HepG2 (cell line): ENCODE measurements around the gene GOLGB1. TPM values are rescaled to one million over a fixed set of nuclear protein-coding genes. Genes with fewer than 3 reads are reported as not detected.

Experiments
- ATAC-seq: fragments of 200-7000 bp; cut with Tn5 transposase; 3 replicates; pipeline ENCODE4 v1.9.1; 2020; ENCODE audit warnings: mild to moderate bottlenecking, moderate library complexity
- BruUV-seq: library from RNA; stranded (reverse); fragments of 400-500 nt; replicated peaks from 2 replicates; lab custom pipeline; 2021; lab: Mats Ljungman, UMichigan
- CTCF ChIA-PET: fragments of 300-600 bp; formaldehyde crosslinking; extraction: SDS; loops from one replicate; lab custom pipeline; 2021; ENCODE audit warnings: low total read pairs, inconsistent platforms, low intra/inter-chr PET ratio; lab: Yijun Ruan, JAX
- POLR2A ChIA-PET: fragments of 350-600 bp; sonication (Branson Sonifier 250); formaldehyde crosslinking; loops from one replicate; lab custom pipeline; 2020; ENCODE audit warnings: antibody characterized with exemption, inconsistent platforms; lab: Yijun Ruan, JAX
- DNase-seq: peaks from one replicate; pipeline ENCODE4 v3.0.0-alpha.2; 2015; ENCODE audit warnings: low spot score
- FAIRE-seq: peaks from 3 replicates; lab custom pipeline; 2011; peaks lifted over from hg19 to GRCh38; lab: Jason Lieb, UNC
- H2AFZ ChIP-seq: one replicate; pipeline ENCODE4 v1.6.1; 2011; ENCODE audit warnings: low read length, inconsistent platforms
- H3K27ac ChIP-seq: fragments of 300-600 bp; 3 replicates; pipeline ENCODE4 v1.8.0; 2011; ENCODE audit warnings: mixed run types, mild to moderate bottlenecking, mixed read lengths, low read length, inconsistent platforms; ENCODE audit not compliant: insufficient read depth; ENCODE audit errors: extremely low read length
- H3K27me3 ChIP-seq, 2 experiments: fragments of 200-600 bp in 1 of 2; 2 replicates in 1 of 2; 3 replicates in 1 of 2; pipeline versions ENCODE4 v1.6.0 to v1.8.0; 2011; ENCODE audit warnings: low read length in 2 of 2, mild to moderate bottlenecking in 2 of 2, moderate library complexity in 2 of 2, inconsistent platforms in 1 of 2; ENCODE audit not compliant: insufficient read depth in 2 of 2, control insufficient read depth in 1 of 2
- H3K36me3 ChIP-seq, 2 experiments: fragments of 200-600 bp in 1 of 2; replicated peaks in 1 of 2; 2 replicates in 1 of 2; 3 replicates in 1 of 2; pipeline versions ENCODE4 v1.5.1 to v1.8.0; 2011; ENCODE audit warnings: low read length in 2 of 2, inconsistent platforms in 1 of 2; ENCODE audit not compliant: insufficient read depth in 2 of 2, control insufficient read depth in 1 of 2
- H3K4me1 ChIP-seq: 2 replicates; pipeline ENCODE4 v1.5.1; 2012; ENCODE audit warnings: low read length, inconsistent platforms; ENCODE audit not compliant: insufficient read depth
- H3K4me2 ChIP-seq: 2 replicates; pipeline ENCODE4 v1.6.0; 2011; ENCODE audit warnings: low read depth, low read length, inconsistent platforms
- H3K4me3 ChIP-seq, 3 experiments: fragments of 200-600 bp in 1 of 3; sonication (generic), shearing (Covaris generic) in 1 of 3; replicated peaks in 1 of 3; 2 replicates each; pipeline ENCODE4 v1.5.1; 2011 to 2016; ENCODE audit warnings: low read length in 3 of 3, inconsistent platforms in 2 of 3, low read depth in 2 of 3, mild to moderate bottlenecking in 2 of 3, control low read depth in 1 of 3, mixed read lengths in 1 of 3; ENCODE audit not compliant: insufficient read depth in 1 of 3
- H3K79me2 ChIP-seq: one replicate; pipeline ENCODE4 v1.6.1; 2011; ENCODE audit warnings: low read length, inconsistent platforms; ENCODE audit not compliant: insufficient read depth
- H3K9ac ChIP-seq: 2 replicates; pipeline ENCODE4 v1.6.0; 2011; ENCODE audit warnings: mild to moderate bottlenecking, low read depth, low read length, inconsistent platforms; ENCODE audit not compliant: insufficient read depth
- H3K9me3 ChIP-seq: 2 replicates; pipeline ENCODE4 v1.5.1; 2012; ENCODE audit warnings: mild to moderate bottlenecking, low read length
- H4K20me1 ChIP-seq: 2 replicates; pipeline ENCODE4 v1.6.0; 2011; ENCODE audit warnings: inconsistent platforms, mild to moderate bottlenecking, low read length, moderate library complexity; ENCODE audit not compliant: insufficient read depth
- DNMT1 ChIP-seq: sonication (generic); formaldehyde crosslinking; IDR thresholded peaks from 2 replicates; pipeline ENCODE4 v1.5.1; 2020; ENCODE audit warnings: mild to moderate bottlenecking, missing genetic modification reagents
- HES4 ChIP-seq: sonication (generic); formaldehyde crosslinking; IDR thresholded peaks from 2 replicates; pipeline ENCODE4 v1.9.0; 2021; ENCODE audit warnings: mild to moderate bottlenecking, missing genetic modification reagents, borderline replicate concordance
- HIVEP1 ChIP-seq: sonication (generic); formaldehyde crosslinking; IDR thresholded peaks from 2 replicates; pipeline ENCODE4 v1.4.0; 2020; ENCODE audit warnings: mild to moderate bottlenecking, missing genetic modification reagents
- HOXA5 ChIP-seq: sonication (generic); formaldehyde crosslinking; IDR thresholded peaks from 2 replicates; pipeline ENCODE4 v1.4.0; 2020; ENCODE audit warnings: missing genetic modification reagents
- NRL ChIP-seq: sonication (generic); formaldehyde crosslinking; IDR thresholded peaks from 2 replicates; pipeline ENCODE4 v1.5.0; 2020; ENCODE audit warnings: missing genetic modification reagents, mild to moderate bottlenecking, moderate library complexity, borderline replicate concordance
- U2AF2 ChIP-seq: fragments of 200-400 bp; formaldehyde crosslinking; IDR thresholded peaks from 2 replicates; pipeline ENCODE4 v1.6.1; 2017; ENCODE audit warnings: low read depth, mild to moderate bottlenecking, low read length
- ZBTB20 ChIP-seq: sonication (generic); formaldehyde crosslinking; IDR thresholded peaks from 2 replicates; pipeline ENCODE4 v1.8.1; 2023; ENCODE audit warnings: missing genetic modification reagents, low read depth, mild to moderate bottlenecking, borderline replicate concordance
- ZC3H4 ChIP-seq: sonication (generic); formaldehyde crosslinking; IDR thresholded peaks from 2 replicates; pipeline ENCODE4 v1.4.0; 2020; ENCODE audit warnings: missing genetic modification reagents, borderline replicate concordance
- ZNF225 ChIP-seq: sonication (generic); formaldehyde crosslinking; IDR thresholded peaks from 2 replicates; pipeline ENCODE4 v1.4.0; 2020; ENCODE audit warnings: mild to moderate bottlenecking, missing genetic modification reagents
- ZNF678 ChIP-seq: sonication (generic); formaldehyde crosslinking; IDR thresholded peaks from 2 replicates; pipeline ENCODE4 v1.4.0; 2020; ENCODE audit warnings: mild to moderate bottlenecking, missing genetic modification reagents
- ZSCAN20 ChIP-seq: sonication (generic); formaldehyde crosslinking; IDR thresholded peaks from 2 replicates; pipeline ENCODE4 v1.4.0; 2020; ENCODE audit warnings: missing genetic modification reagents, mild to moderate bottlenecking, borderline replicate concordance
- ZSCAN22 ChIP-seq: sonication (generic); formaldehyde crosslinking; IDR thresholded peaks from 2 replicates; pipeline ENCODE4 v1.4.0; 2020; ENCODE audit warnings: mild to moderate bottlenecking, missing genetic modification reagents
- ZXDC ChIP-seq: sonication (generic); formaldehyde crosslinking; IDR thresholded peaks from 2 replicates; pipeline ENCODE4 v1.5.0; 2020; ENCODE audit warnings: mild to moderate bottlenecking, missing genetic modification reagents
- in situ Hi-C: cut with HindIII; loops from 2 replicates; pipeline ENCODE4 v1.10.0; 2017; ENCODE audit warnings: low pct_unique_long_range_greater_than_20kb; ENCODE audit not compliant: extremely low pct_ligation_motif_present
- intact Hi-C: fragments of 100-400 bp; cut with micrococcal nuclease; formaldehyde crosslinking; loops from one replicate; pipeline ENCODE4 v1.10.0; 2022; ENCODE audit not compliant: unreplicated experiment
- polyA plus RNA-seq, 8 experiments: library from polyadenylated mRNA; depleted of rRNA in 3 of 8; stranded (reverse) in 7 of 8; unstranded in 1 of 8; fragments of >200 nt; fragmentation: Illumina TruSeq in 4 of 8; extraction: Trizol in 4 of 8; gene quantifications; 2 replicates each; pipeline versions ENCODE4 v1.2.1 to v1.2.3, GENCODE V29; 2011 to 2016; ENCODE audit warnings: low read depth in 4 of 8, missing spikeins in 1 of 8, mixed read lengths in 1 of 8; ENCODE audit not compliant: insufficient read depth in 1 of 8
- total RNA-seq, 5 experiments: library from RNA; depleted of rRNA; stranded (reverse); fragments of >200 nt; fragmentation: Illumina TruSeq; extraction: Trizol; gene quantifications; 2 replicates each; pipeline ENCODE4 v1.2.3, GENCODE V29; 2016; ENCODE audit warnings: low read depth in 1 of 5
- TF ChIP-seq, protein P1 (sequence below): sonication (generic); formaldehyde crosslinking; IDR thresholded peaks from 2 replicates; pipeline ENCODE4 v1.4.0; 2020; ENCODE audit warnings: mild to moderate bottlenecking, missing genetic modification reagents
- TF ChIP-seq, protein P2 (sequence below): IDR thresholded peaks from 2 replicates; pipeline ENCODE4 v1.6.1; 2016; ENCODE audit warnings: missing biosample characterization, missing genetic modification reagents, low read depth

The GOLGB1 gene
- total and polyA plus RNA-seq, 2 of the 13 experiments (the other 11 are each of a cell fraction or from before 2014, with no cell fraction given), result 13.1 to 39.5 TPM

- TF ChIP-seq ZXDC (CRISPR knock-in tag) (no peak), ZNF225 (no peak)
- TF ChIP-seq, protein P1, sequence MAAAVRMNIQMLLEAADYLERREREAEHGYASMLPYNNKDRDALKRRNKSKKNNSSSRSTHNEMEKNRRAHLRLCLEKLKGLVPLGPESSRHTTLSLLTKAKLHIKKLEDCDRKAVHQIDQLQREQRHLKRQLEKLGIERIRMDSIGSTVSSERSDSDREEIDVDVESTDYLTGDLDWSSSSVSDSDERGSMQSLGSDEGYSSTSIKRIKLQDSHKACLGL (CRISPR knock-in tag), result no peak
- TF ChIP-seq, all 625 proteins: peak for 0
These were observed 45.6 kb downstream of the GOLGB1 start (continued) for GRCh38 chr3:121703973-121704372.

DNA sequence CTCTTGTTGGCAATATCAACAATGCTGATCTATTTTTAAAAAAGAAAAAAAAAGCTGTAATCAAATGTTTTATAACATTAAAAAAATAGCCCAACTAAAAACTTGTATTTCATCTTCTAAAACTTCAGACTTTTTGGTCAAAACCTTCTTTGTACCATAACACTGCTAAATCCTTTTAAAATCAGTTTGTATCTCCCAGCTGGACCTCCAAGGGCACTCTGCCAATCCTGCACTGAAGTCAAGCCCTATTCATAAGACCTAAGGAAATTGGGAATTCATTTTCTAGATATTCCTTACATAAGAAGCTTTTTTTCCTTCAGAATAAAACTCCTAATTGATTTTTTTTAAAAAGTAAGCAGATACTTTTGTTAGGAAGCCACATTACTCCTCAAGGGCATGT, 50.6 kb downstream of the GOLGB1 start:
- no peaks in the 10 kb centered on the region for H3K4me1 ChIP-seq
- in situ Hi-C loops, result no loop called here

More for the DNA sequence above, 50.6 kb downstream of the GOLGB1 start:
- Histone ChIP-seq H3K4me2 (no peak overlapping the region), H4K20me1 (no peaks in the 10 kb centered on the region), H3K9me3 (no peaks in the 10 kb centered on the region)
- DNase-seq, result no peak
- intact Hi-C loops, result no loop called here
- FAIRE-seq, result no peak
- no peak for TF ChIP-seq ZC3H4
- TF ChIP-seq HES4 (CRISPR knock-in tag), result no peak
- no peak for TF ChIP-seq HIVEP1 (CRISPR knock-in tag)
- no peak for TF ChIP-seq NRL (CRISPR knock-in tag)
- TF ChIP-seq DNMT1 (CRISPR knock-in tag), result no peak
- no peak for TF ChIP-seq ZBTB20 (CRISPR knock-in tag)
- no peak for TF ChIP-seq ZSCAN20 (CRISPR knock-in tag)
- TF ChIP-seq HOXA5 (CRISPR knock-in tag), result no peak
- TF ChIP-seq U2AF2, result no peak
- TF ChIP-seq, protein P2, sequence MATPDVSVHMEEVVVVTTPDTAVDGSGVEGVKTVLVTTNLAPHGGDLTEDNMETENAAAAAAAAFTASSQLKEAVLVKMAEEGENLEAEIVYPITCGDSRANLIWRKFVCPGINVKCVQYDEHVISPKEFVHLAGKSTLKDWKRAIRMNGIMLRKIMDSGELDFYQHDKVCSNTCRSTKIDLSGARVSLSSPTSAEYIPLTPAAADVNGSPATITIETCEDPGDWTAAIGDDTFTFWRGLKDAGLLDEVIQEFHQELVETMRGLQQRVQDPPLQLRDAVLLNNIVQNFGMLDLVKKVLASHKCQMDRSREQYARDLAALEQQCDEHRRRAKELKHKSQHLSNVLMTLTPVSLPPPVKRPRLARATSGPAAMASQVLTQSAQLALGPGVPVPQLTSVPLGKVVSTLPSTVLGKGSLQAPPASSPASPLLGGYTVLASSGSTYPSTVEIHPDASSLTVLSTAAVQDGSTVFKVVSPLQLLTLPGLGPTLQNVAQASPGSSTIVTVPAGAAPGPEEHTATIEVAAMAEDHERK (CRISPR knock-in tag), result no peak
- no peak for TF ChIP-seq ZNF678 (CRISPR knock-in tag)
- no peak for TF ChIP-seq ZSCAN22 (CRISPR knock-in tag)
- TF ChIP-seq, all 625 proteins: peak for 0
- BruUV-seq, result no TSS peak
- Histone ChIP-seq H3K9ac (no peak overlapping the region), H3K4me3 (no peak overlapping the region), H3K36me3 (peaks cover 10 to 72% of the 10 kb centered on the region in 2 experiments), H2AFZ (no peak overlapping the region), H3K79me2 (no peaks in the 10 kb centered on the region), H3K27ac (no peak overlapping the region), H3K27me3 (no peaks in the 10 kb centered on the region)
- no peak for ATAC-seq
- ChIA-PET CTCF (no interaction called here), POLR2A (no interaction called here)
